ENCODE data around the gene TTL. TPM values are rescaled to one million over a fixed set of nuclear protein-coding genes. Genes with fewer than 3 reads are reported as not detected.

TTL gene
- polyA plus RNA-seq, 1 donor from 2014 or later: 53.8 TPM

- TF ChIP-seq EP300 (conservative IDR thresholded peaks at IDR 0.05; ENCODE audit: poor library complexity, severe bottlenecking): no peak
- Histone ChIP-seq H3K9me3 (ENCODE audit: low read length) (no peaks in the 10 kb centered on the region), H3K36me3 (ENCODE audit: insufficient read depth, low read length) (peaks cover 6% of the 10 kb centered on the region), H3K79me2 (replicated peaks; ENCODE audit: insufficient read depth, low read length) (no peaks in the 10 kb centered on the region), H3K27me3 (ENCODE audit: insufficient read depth, low read depth, low read length) (no peaks in the 10 kb centered on the region), H3F3A (ENCODE audit: insufficient read depth, low read length, poor library complexity, severe bottlenecking) (no peaks in the 10 kb centered on the region), H3K9me2 (ENCODE audit: insufficient read depth, low read length) (no peaks in the 10 kb centered on the region), H3K27ac (ENCODE audit: low read length) (no peak overlapping the region), H3K4me2 (ENCODE audit: low read length) (no peak overlapping the region), H2AFZ (ENCODE audit: low read depth, low read length) (no peak overlapping the region), H3K9ac (ENCODE audit: low read length) (no peak overlapping the region), H4K20me1 (ENCODE audit: insufficient read depth) (no peaks in the 10 kb centered on the region), H3K4me3 (ENCODE audit: low read length) (no peak overlapping the region)
Observed at GRCh38 chr2:112528541-112528940, 46.6 kb downstream of the TTL start.

DNA sequence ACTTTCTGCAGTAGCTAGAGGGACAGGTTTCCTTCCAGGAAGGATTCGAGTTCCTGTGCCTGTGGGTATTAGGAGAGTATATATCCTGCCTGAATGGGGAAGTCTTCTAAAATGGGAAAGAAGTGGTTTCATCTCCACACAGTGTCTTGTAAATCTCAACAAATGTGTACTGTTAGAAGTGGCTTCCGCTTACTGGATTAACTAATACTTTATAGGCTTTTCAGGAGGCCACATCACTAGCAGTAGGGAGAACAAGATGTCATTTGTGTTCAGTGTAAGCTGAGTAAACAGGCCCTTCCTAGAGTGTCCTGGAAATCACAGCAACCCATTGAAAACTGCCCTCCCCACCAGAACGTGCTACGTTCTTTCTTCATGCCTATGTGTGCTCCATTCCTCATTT lies 47.8 kb downstream of the TTL start:
- Histone ChIP-seq H3K9ac (ENCODE audit: low read length) (no peak overlapping the region), H3K36me3 (ENCODE audit: insufficient read depth, low read length) (peaks cover 6% of the 10 kb centered on the region), H3F3A (ENCODE audit: insufficient read depth, low read length, poor library complexity, severe bottlenecking) (no peaks in the 10 kb centered on the region), H4K20me1 (ENCODE audit: insufficient read depth) (no peaks in the 10 kb centered on the region), H3K4me3 (ENCODE audit: low read length) (no peak overlapping the region), H3K79me2 (replicated peaks; ENCODE audit: insufficient read depth, low read length) (no peaks in the 10 kb centered on the region), H2AFZ (ENCODE audit: low read depth, low read length) (no peak overlapping the region), H3K27me3 (ENCODE audit: insufficient read depth, low read depth, low read length) (no peaks in the 10 kb centered on the region), H3K4me2 (ENCODE audit: low read length) (no peak overlapping the region), H3K27ac (ENCODE audit: low read length) (no peak overlapping the region), H3K9me3 (ENCODE audit: low read length) (no peaks in the 10 kb centered on the region), H3K9me2 (ENCODE audit: insufficient read depth, low read length) (no peaks in the 10 kb centered on the region)
- no peak for TF ChIP-seq EZH2 (IDR thresholded peaks at IDR 0.05; ENCODE audit: borderline replicate concordance, insufficient read depth, low read length, poor library complexity, severe bottlenecking)
- no peak for TF ChIP-seq SMC3 (conservative IDR thresholded peaks at IDR 0.05; ENCODE audit: poor library complexity)
- no peak for TF ChIP-seq REST (IDR thresholded peaks at IDR 0.05; ENCODE audit: borderline replicate concordance)
- no peak for TF ChIP-seq EP300 (conservative IDR thresholded peaks at IDR 0.05; ENCODE audit: poor library complexity, severe bottlenecking)
- TF ChIP-seq, protein P1, sequence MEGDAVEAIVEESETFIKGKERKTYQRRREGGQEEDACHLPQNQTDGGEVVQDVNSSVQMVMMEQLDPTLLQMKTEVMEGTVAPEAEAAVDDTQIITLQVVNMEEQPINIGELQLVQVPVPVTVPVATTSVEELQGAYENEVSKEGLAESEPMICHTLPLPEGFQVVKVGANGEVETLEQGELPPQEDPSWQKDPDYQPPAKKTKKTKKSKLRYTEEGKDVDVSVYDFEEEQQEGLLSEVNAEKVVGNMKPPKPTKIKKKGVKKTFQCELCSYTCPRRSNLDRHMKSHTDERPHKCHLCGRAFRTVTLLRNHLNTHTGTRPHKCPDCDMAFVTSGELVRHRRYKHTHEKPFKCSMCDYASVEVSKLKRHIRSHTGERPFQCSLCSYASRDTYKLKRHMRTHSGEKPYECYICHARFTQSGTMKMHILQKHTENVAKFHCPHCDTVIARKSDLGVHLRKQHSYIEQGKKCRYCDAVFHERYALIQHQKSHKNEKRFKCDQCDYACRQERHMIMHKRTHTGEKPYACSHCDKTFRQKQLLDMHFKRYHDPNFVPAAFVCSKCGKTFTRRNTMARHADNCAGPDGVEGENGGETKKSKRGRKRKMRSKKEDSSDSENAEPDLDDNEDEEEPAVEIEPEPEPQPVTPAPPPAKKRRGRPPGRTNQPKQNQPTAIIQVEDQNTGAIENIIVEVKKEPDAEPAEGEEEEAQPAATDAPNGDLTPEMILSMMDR (IDR thresholded peaks at IDR 0.05; ENCODE audit: poor library complexity, severe bottlenecking): no peak
- no peak for TF ChIP-seq TAF1 (IDR thresholded peaks at IDR 0.05; ENCODE audit: low read depth)
- TF ChIP-seq RAD21 (conservative IDR thresholded peaks at IDR 0.05): no peak
- no peak for TF ChIP-seq POLR2AphosphoS5 (IDR thresholded peaks at IDR 0.05)
- no peak for TF ChIP-seq MXI1 (conservative IDR thresholded peaks at IDR 0.05; ENCODE audit: poor library complexity, severe bottlenecking)

DNA sequence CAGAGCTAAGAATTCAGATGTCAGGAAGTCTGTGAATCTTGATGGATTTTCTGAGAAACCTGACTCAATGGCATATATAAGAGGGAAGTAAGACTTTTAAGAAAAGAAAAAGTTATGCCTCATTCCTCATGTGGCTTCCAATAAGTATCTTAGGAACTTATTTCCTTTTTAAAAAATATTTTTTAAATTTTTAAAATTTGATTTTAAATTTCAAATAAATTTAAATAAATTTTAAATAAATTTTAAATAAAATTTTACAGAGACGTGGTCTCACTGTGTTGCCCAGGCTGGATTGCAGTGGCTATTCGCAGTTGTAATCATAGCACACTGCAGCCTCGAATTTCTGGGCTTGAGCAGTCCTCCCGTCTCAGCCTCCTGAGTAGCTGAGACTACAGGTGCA lies 48.8 kb downstream of the TTL start:
- Histone ChIP-seq H3K36me3 (ENCODE audit: insufficient read depth, low read length) (peaks cover 6% of the 10 kb centered on the region), H3K27ac (ENCODE audit: low read length) (no peak overlapping the region), H3K9ac (ENCODE audit: low read length) (no peak overlapping the region), H3K27me3 (ENCODE audit: insufficient read depth, low read depth, low read length) (no peaks in the 10 kb centered on the region), H3K79me2 (replicated peaks; ENCODE audit: insufficient read depth, low read length) (no peaks in the 10 kb centered on the region), H3K4me3 (ENCODE audit: low read length) (no peak overlapping the region), H2AFZ (ENCODE audit: low read depth, low read length) (no peak overlapping the region), H3F3A (ENCODE audit: insufficient read depth, low read length, poor library complexity, severe bottlenecking) (no peaks in the 10 kb centered on the region), H3K4me2 (ENCODE audit: low read length) (no peak overlapping the region), H3K9me2 (ENCODE audit: insufficient read depth, low read length) (no peaks in the 10 kb centered on the region), H3K9me3 (ENCODE audit: low read length) (no peaks in the 10 kb centered on the region), H4K20me1 (ENCODE audit: insufficient read depth) (no peaks in the 10 kb centered on the region)
- TF ChIP-seq TAF1 (IDR thresholded peaks at IDR 0.05; ENCODE audit: low read depth) (no peak), SMC3 (conservative IDR thresholded peaks at IDR 0.05; ENCODE audit: poor library complexity) (no peak), EP300 (conservative IDR thresholded peaks at IDR 0.05; ENCODE audit: poor library complexity, severe bottlenecking) (no peak), MXI1 (conservative IDR thresholded peaks at IDR 0.05; ENCODE audit: poor library complexity, severe bottlenecking) (no peak), RAD21 (conservative IDR thresholded peaks at IDR 0.05) (no peak), REST (IDR thresholded peaks at IDR 0.05; ENCODE audit: borderline replicate concordance) (no peak), EZH2 (IDR thresholded peaks at IDR 0.05; ENCODE audit: borderline replicate concordance, insufficient read depth, low read length, poor library complexity, severe bottlenecking) (no peak), POLR2AphosphoS5 (IDR thresholded peaks at IDR 0.05) (no peak)
- TF ChIP-seq, protein P1 (IDR thresholded peaks at IDR 0.05; ENCODE audit: poor library complexity, severe bottlenecking): no peak

Measured in neural cell (in vitro differentiated cells).